GM18858 (cell line): ENCODE results near the gene TMEM117.
"Not testable (repeated sequence)": the region's sequence is repeated elsewhere in the genome, so short reads cannot be mapped to it uniquely, and the experiment has no call there.

Experiments used
- ATAC-seq: cut with Tn5 transposase; IDR thresholded peaks from one replicate; pipeline ENCODE4 v1.9.1; 2021; ENCODE audit not compliant: unreplicated experiment

The TMEM117 gene

DNA sequence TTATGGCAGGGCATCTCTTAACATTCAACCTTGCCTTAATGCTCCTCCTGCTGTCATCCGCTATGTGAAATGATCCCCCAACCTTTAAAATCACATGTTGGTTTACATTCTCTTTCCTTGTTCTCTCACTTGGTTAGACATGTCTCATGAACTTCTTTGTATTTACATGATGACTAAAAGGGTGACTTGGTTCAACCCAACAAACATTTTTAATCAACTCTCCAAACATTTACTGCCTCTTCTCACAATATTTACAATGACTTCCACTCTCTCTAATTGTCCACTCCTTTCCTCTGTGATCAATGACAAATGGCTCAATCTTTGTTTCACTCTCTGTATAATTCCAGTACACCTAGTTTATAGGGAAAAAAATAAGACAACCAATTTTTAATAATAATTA lies 534.1 kb downstream of the TMEM117 start:
- ATAC-seq: no peak

DNA sequence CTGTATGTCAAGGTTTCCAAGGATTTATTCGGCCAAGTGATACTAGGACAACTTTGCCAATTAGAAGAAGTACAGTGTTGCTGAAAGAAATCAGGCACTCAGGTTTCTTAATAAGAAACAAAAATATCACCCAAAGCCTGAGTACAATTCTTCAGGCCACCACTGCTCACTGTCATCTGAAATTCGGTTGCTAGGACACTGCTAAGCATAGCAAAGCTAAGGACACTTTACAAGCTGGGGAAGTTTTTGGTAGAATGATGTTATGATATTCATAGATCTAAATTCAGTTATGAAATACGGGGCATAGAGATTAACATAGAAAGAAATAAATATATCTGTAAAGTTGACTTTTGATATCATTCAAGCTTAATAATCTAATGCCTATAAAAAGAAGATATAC lies 535.1 kb downstream of the TMEM117 start:
- ATAC-seq: no peak

DNA sequence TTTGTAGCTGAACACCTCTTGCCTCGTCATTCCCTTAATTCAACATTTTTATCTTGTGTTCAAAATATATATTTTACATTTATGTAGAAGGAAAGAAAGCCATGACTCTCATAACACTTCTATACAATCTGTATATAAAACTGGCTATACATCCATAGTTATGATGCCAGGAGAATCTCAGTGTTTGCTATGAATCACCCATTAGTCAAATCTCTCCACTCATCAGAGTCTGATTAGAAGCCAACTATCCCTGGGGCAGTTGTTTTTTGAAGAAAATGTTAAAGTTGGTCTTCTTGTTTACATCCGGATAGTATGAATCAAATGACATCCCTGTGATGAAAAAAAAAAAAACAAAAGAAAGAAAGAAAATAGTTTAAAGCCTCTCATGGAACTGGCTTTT lies 536.4 kb downstream of the TMEM117 start:
- no peak for ATAC-seq

DNA sequence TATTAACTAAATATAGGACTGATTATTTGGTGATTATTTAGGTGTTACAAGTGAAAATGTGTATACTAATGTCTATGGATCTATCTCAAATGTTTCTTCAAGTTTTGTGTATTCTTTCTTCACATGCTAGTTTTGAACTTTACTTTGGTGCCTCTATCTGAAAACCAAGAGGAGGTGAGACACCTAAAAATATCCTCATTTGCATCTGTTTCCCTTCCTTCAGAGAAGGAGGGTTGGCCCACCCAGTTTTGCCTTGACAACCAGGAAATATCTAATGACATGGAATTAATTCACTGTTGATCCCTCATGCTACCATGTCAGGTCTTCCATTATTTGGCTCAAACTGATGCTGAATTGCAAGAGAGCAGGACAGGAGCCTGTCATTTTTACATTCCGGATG lies 539.8 kb downstream of the TMEM117 start:
- ATAC-seq: no peak

DNA sequence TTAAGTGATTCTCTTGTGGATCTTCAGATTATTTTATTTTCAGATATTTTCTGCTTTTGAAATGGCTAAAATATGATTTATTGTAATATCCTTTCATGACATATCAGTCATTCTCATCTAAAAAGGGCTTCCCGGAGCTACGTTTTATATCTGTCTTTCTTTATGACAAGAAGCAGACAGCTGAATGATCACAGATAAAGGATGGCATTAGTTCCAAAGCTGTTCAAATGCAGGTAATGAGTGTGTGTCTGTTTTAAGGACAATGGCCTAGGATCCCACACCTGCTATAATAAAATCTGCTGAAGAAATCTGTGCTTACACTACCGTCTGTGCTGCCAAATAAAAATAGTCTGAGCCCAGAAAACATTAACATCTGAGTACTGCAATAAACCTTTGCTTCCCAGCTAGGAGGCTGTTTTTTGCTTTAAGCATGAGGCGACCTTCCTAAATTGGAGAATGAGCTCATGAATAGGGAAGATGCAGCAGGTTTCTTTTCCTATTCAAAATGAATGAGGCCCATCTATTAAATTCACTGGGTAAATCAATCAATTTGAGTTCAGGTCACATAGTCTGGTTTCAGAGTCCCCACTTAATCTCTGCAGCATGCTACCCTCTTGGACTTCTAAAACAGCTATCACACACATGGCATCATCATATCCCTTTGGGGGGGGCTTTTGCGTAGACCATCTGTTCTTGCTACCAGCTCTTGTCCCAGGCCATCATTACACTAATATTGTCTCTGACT lies 541.7 kb downstream of the TMEM117 start:
- no peak for ATAC-seq

DNA sequence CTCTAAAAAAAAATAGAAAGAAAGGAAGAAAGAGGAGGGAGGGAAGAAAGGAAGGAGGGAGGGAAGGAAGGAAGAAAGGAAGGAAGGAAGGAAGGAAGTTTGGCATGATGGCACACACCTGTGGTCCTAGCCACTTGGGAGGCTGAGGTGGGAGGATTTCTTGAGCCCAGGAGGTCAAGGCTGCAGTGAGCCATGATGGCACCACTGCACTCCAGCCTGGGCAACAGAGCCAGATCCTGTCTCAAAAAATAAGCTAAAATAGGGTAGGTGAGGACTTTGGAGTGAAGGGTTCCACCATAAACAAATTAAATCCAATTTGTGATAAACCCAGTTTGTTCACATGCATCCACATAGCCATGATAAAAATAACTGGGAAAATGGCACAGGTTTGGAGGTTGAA lies 543.2 kb downstream of the TMEM117 start:
- ATAC-seq: not testable (repeated sequence)

DNA sequence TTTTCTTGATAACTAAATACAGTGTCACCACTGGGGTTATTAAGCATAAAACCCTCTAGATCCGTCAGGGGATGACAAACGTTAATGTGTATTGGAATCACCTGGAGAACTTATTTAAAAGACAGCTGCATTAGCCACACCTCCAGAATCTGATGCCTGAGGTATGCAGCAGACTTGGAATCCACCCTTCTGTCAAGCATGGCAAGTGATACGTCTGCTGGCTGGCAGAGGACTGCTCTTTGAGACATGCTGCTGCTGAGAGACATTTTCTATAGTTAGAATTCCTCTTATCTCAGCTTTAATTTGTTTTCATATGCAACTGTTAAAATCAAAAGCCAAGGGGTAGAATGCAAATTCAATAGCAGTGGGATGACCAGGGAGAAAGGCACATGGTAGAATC lies 544.0 kb downstream of the TMEM117 start:
- ATAC-seq: no peak

DNA sequence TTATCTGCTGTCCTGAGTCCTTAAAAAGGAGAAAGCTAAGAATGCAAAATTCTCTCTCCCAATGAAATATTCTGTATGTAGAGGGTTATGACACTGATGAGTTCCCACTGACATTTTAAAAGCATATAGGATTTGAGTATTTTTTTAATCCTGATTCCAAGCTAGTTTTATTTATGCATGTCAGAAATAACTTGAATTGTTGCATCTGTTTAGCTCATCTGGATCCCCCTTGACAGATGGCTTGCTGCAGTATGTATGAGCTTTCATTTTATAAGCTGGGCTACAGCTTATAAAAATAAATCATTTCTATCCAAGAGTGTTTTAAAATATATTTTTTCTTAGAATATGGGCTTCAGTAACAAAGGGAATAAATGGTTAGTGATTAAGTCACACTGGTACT lies 545.0 kb downstream of the TMEM117 start:
- no peak for ATAC-seq

DNA sequence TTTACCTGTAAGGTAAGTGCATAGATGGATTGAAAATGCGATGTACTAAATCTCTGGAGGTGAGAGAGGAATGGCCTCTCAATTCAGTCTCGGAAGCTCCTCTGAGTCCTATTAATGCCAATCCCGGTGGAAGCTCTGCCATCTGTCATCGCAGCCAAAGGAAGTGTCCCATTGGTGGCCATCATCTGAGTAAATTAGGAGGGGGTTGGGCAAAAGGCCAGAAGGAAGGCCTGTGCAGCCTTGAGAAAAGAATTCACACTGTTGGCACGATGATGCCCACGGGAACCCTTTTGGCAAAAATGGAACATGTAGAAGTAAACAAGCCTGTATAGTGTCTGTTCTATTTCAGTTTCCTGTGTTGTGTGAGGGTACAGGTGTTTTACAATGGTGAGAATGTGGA lies 545.5 kb downstream of the TMEM117 start:
- ATAC-seq: no peak

DNA sequence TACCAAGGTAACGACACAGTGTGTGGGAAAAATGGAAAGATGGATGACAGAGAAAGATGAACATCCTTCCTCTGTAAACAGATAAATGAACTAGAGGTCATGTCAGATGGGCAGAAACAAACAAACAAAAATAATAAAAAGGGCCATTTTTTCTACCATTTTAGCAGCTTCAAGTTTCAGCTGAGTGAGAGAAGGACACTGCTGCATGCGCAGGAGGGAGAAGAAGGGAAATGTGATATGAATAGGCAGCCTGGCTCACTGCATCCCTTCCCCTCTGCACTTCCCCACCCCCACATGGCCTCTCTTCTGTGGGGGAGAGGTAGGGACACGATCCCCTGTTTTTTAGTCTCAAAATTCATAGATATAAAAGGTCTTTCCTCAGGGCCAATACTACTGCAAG lies 548.3 kb downstream of the TMEM117 start:
- ATAC-seq: no peak

DNA sequence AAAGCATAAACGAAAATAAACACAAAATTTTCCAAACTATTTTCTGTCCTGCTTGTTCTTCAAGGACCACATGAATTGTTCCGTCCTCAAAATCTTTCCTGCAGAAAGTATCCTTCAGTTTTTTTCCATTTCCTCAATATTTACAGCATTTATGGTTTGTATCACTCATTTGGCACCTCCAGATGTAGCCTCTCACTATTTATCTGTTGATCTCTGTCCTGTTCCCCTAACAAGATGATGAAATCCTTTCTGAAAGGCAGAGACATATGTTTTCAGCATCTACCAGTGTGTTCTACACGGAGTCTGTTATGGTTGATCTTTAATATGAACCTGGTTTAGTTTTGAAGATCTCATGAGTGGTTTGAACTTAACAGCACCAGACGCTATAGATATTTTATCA lies 550.1 kb downstream of the TMEM117 start:
- ATAC-seq: no peak

DNA sequence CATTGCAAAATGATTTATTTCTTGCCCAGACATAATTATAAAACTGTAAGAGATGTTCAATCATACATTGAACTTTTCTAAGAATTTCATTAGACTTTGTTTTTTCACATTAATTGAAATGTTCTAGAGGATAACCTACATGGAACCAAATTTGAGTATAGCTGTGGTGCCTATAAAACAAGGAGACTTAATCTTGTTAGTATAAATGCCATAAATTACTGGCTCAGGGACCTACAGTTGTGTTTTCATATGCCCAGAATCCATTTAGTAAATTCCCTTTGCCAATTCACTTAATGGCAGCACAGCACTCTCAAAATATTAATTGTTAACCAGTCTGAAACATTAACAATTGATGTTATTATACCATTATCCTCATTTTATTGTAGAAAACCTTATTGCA lies 551.7 kb downstream of the TMEM117 start:
- no peak for ATAC-seq

DNA sequence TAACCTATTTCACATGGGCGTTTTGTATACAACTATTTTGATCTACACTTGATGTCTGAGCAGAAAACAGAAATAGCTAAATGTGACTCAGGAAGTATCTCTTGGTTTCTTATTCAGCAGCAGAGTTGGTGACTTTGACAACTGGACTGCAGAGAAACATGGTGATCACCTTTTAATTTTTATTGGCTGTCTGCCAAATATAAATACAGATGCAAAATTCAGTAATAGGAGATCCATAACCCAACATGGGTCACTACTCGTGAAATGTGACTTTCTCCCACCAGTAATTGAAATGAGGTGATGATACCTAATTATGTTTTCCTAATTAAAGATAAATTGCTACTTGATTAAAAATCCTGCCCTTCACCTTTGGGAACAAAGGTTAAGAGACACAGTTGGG lies 553.2 kb downstream of the TMEM117 start:
- no peak for ATAC-seq

DNA sequence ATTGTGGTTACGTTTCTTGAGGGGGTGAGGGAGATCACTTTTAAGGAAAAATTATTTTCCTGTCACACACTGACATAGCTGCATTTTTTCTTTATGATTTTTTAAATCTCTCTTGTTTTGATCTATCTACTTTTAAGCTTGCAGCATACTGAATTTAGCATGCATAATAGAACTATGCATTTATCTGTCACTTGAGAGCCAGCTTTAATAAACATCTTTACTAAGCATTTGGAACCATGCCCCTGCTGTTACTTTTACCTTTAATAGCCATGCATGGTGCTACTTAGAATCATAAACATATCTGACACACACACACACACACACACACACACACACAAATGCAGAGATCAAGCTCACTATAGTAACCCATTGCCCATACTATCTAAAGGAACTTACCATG lies 554.0 kb downstream of the TMEM117 start:
- ATAC-seq: no peak

DNA sequence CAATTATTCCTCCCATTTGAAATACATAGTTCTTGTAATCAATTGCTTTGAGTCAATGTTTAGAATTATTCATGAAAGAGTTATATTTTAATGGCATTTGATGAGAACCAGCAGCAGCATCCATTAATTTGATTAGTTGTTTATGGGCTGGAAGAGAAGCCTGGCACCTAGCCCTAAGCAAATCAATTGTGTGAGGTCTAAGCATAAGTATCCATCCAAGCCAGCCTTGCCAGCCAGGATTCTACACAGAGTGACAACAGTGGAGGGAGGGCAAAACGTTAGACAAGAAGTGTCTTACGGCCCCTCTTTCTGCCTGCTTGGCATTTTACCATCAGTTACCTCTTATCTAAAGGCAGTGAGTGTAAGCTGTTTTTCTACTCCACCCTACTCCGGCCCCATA lies 561.8 kb downstream of the TMEM117 start:
- ATAC-seq: no peak

DNA sequence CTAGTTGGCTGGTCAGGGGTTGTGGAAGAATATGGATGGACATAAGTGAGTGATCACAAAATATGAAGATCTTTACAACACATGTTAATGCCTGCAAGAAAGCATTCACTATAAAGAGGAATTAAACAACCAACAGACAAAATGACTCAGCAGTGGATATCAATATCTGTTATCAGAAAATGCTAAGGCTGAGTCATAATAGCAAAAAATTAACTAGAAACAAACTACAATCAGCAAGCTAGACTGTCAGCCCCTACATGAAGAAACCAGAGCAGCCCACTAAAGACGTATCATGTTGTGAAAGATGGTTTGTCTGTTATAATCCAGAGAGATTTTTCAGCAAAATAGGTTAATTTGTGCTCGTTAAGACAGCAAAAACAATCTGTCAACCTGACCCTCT lies 567.3 kb downstream of the TMEM117 start:
- no peak for ATAC-seq

DNA sequence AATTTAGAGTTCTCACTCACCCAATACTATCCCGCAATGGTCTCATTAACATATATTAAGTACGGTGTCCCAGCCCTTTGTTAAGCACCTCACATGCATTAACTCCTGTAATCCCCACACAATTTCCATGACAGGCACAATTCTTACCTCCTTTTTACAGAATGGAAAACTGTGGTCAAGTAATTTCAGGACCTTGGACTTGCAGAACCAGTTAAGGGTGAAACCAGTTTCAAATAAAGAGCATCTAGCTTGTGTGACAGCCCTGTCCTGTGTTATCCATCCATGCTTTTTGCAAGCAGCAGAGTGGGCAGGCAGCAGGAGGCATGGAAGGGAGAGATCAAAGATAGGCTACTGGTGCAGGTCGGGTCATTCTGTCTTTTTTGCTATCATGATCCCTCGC lies 569.4 kb downstream of the TMEM117 start:
- no peak for ATAC-seq

DNA sequence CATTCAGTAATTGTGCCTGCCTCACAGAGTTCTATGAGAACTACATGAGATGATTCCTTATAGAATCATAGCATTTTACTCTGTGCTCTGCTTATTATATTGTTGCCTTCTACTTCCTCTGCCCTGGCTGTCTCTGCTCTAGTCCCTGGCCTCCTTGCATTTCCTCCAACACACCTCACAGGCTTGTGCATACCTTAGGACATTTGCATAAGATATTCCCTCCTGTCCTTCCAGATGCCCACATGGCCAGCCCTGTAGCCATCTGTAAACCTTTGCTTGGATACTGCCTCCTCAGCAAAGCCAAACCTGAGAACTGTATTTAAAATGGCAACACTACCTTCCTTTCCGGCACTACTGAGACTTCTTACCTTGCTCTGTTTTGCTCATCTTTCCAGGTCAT lies 586.7 kb downstream of the TMEM117 start:
- no peak for ATAC-seq

DNA sequence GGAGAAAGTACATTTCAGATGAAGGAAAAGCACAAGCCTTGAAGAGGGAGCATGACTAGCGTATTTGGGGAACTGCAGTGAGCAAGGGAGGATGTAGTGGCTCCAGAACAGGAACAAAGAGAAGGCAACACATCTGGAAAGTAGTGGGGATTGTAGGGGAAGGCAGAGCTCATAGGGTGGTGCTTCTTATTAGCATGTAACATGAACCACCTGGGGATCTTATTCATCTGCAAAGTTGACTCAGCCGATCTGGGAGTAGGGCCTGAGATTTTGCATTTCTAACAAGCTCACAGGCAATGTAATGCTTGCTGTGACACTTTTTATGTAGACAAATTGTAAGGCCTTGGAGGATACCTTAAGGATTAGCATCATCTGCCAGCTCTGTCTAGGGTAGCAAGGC lies 592.9 kb downstream of the TMEM117 start:
- ATAC-seq: no peak

DNA sequence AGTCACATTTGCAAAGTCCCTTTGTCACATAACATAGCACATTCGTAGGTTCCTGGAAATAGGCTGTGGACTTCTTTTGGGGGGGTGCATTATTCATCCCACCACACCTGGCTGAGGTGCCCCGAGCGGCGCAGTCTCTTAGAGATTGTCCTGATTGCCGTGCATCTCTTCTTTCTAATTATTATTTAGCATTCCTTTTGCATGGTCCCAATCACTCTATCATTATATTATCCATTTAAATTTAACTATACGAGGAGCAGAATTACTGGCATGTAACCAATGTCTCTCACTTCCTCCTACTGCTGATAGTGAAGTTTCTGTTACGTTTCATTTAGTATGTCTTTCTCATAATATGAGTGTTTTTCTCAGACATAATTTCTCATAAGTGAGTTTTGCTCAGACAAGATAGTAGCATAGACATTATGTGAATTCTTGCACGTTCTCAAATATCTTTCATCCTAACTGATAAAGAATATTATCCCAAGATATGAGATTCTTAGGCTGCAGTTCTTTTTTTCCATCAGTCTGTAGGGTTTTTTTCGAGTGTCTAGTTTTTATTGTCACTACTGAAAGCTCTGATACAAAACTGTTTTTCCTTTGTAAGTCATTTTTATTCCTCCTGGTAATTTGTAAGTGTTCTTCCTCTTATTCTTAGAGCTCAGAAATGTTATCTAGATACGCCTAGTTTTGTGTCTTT lies 595.9 kb downstream of the TMEM117 start:
- peak; percentile 92 for ATAC-seq

DNA sequence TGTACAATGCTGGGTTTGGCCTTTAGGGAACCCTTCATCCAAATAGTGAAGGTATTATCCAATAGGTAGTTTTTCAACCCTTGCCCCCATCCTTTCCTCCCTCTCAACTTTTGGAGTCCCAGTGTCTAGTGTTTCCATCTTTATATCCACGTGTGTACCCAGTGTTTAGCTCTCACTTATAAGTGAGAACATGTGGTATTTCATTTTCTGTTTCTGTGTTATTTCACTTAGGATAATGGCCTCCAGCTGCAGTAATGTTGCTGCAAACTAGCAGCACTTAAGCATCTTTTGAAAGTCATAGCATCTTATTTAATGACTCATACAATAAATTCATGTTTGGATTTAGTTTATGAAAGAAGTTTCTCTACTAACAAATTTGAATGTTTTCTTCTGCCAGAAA lies 597.8 kb downstream of the TMEM117 start:
- ATAC-seq: peak; percentile 30

DNA sequence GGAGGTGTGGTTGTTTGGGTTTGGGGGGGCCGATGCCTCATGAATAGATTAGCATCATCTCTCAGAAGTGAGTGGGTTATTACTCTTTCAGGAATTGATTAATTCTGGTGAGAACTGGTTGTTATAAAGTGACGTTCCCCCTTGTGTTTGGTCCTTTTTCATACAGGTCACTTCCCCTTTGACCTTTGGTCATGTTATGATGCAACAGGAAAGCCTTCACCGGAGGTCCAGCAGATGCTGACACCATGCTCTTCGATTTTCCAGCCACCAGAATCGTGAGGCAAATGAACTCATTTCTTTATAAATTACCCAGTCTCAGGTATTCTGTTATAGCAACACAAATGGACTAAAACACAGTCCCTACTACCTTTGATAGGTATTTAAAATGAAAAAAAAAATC lies 600.9 kb downstream of the TMEM117 start:
- no peak for ATAC-seq
